Measurements from ENCODE around the gene TSPO.
A peak's percentile ranks its signal among the peaks of the same experiment; 100 is the strongest.
"Not testable (repeated sequence)": the region's sequence is repeated elsewhere in the genome, so short reads cannot be mapped to it uniquely, and the experiment has no call there.

Gene TSPO

GRCh38 chr22:43145371-43145770 lies 6.0 kb upstream of the TSPO start:
- not testable (repeated sequence) for H3K36me3 Mint-ChIP-seq (ENCODE audit: low read depth); H3K4me3 Mint-ChIP-seq; H3K27me3 Mint-ChIP-seq (ENCODE audit: low read depth); H3K9me3 Mint-ChIP-seq; H3K27ac Mint-ChIP-seq; DNase-seq (ENCODE audit: low spot score)
- H3K4me1 Mint-ChIP-seq (ENCODE audit: low read depth): peaks cover 21% of the 10 kb centered on the region

DNA sequence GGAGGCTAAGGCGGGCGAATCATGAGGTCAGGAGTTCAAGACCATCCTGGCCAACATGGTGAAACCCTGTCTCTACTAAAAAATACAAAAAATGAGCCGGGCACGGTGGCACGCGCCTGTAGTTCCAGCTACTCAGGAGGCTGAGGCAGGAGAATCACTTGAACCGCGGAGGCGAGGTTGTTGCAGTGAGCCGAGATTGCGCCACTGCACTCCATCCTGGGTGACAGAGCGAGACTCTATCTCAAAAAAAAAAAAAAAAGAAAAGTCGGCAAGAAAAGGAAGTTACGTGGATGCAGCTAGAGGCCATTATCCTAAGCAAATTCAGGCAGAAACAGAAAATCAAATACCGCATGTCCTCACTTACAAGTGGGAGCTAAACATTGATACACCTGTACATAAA lies 5.0 kb upstream of the TSPO start:
- H3K4me3 Mint-ChIP-seq; H3K27me3 Mint-ChIP-seq (ENCODE audit: low read depth); H3K9me3 Mint-ChIP-seq; H3K27ac Mint-ChIP-seq; H3K36me3 Mint-ChIP-seq (ENCODE audit: low read depth); DNase-seq (ENCODE audit: low spot score): not testable (repeated sequence)
- peaks cover 25% of the 10 kb centered on the region for H3K4me1 Mint-ChIP-seq (ENCODE audit: low read depth)

- peaks cover 25% of the 10 kb centered on the region for H3K4me1 Mint-ChIP-seq (ENCODE audit: low read depth)
- no peaks in the 10 kb centered on the region for H3K9me3 Mint-ChIP-seq
- no peak for DNase-seq (ENCODE audit: low spot score)
- H3K36me3 Mint-ChIP-seq (ENCODE audit: low read depth): no peaks in the 10 kb centered on the region
- H3K27me3 Mint-ChIP-seq (ENCODE audit: low read depth): no peaks in the 10 kb centered on the region
- H3K4me3 Mint-ChIP-seq: peak overlapping the region; percentile 75
- H3K27ac Mint-ChIP-seq: peak overlapping the region; percentile 60
These were observed 3.5 kb upstream of the TSPO start for GRCh38 chr22:43147821-43148220.

GRCh38 chr22:43148581-43148980 lies 2.8 kb upstream of the TSPO start:
- peak overlapping the region; percentile 61 for H3K4me3 Mint-ChIP-seq
- peak overlapping the region; percentile 75 for H3K27ac Mint-ChIP-seq
- peak; percentile 9 for DNase-seq (ENCODE audit: low spot score)

GRCh38 chr22:43150731-43151206 lies 590 bp upstream of the TSPO start:
- peaks cover 22% of the 10 kb centered on the region for H3K4me1 Mint-ChIP-seq (ENCODE audit: low read depth)
- no peaks in the 10 kb centered on the region for H3K36me3 Mint-ChIP-seq (ENCODE audit: low read depth)
- no peak for DNase-seq (ENCODE audit: low spot score)
- no peaks in the 10 kb centered on the region for H3K9me3 Mint-ChIP-seq
- no peaks in the 10 kb centered on the region for H3K27me3 Mint-ChIP-seq (ENCODE audit: low read depth)
- H3K4me3 Mint-ChIP-seq: peak overlapping the region; percentile 97
- H3K27ac Mint-ChIP-seq: peak overlapping the region; percentile 93

More at GRCh38 chr22:43148581-43148980, 2.8 kb upstream of the TSPO start:
- Mint-ChIP-seq H3K27me3 (ENCODE audit: low read depth) (no peaks in the 10 kb centered on the region), H3K9me3 (no peaks in the 10 kb centered on the region), H3K36me3 (ENCODE audit: low read depth) (no peaks in the 10 kb centered on the region), H3K4me1 (ENCODE audit: low read depth) (peaks cover 25% of the 10 kb centered on the region)

DNA sequence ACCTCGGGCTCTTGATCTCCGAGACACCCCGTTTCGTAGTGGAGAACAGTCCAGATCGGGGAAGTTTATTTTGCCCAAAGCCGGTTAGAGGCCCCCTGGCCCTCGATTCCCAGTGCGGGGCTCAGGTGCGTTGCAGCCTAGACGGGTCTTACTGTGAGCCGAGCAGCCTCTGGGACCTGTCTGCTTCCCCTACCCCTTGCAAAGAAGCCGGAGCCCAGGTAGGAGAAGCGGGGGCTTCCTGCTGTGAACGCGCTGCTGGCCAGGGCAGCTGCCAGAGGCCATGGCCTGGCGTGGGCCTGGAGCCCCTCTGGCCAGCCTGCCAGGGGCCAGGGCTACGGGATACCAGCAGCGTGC lies 621 bp downstream of the TSPO start:
- H3K4me3 Mint-ChIP-seq: peak overlapping the region; percentile 91
- no peaks in the 10 kb centered on the region for H3K9me3 Mint-ChIP-seq
- peaks cover 22% of the 10 kb centered on the region for H3K4me1 Mint-ChIP-seq (ENCODE audit: low read depth)
- H3K27me3 Mint-ChIP-seq (ENCODE audit: low read depth): no peaks in the 10 kb centered on the region
- peak overlapping the region; percentile 78 for H3K27ac Mint-ChIP-seq
- no peaks in the 10 kb centered on the region for H3K36me3 Mint-ChIP-seq (ENCODE audit: low read depth)
- DNase-seq (ENCODE audit: low spot score): no peak

- Mint-ChIP-seq H3K4me1 (ENCODE audit: low read depth) (peaks cover 19% of the 10 kb centered on the region), H3K27me3 (ENCODE audit: low read depth) (no peaks in the 10 kb centered on the region), H3K4me3 (peak overlapping the region; percentile 91), H3K9me3 (no peaks in the 10 kb centered on the region), H3K36me3 (ENCODE audit: low read depth) (no peaks in the 10 kb centered on the region), H3K27ac (peak overlapping the region; percentile 92)
- peak; percentile 56 for DNase-seq (ENCODE audit: low spot score)
These were observed 1.2 kb downstream of the TSPO start for GRCh38 chr22:43152357-43153071.

DNA sequence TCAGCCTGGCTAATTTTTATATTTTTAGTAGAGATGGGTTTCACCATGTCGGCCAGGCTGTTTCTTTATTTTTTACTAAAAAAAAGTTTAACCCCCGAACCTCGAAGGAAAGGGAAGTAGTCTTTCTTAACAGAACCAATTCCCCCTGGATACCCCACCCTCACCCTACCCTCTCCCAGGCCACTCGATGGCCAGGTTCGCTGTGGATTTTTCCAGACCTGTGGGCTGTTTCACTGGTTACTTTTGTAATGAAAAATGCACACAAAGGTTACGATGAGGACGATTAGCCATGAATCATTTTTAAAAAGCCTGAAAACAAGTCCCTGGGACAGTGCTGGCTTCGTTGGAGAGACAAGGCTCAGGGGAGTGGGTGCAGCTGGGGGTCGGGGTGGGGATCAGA lies 2.5 kb downstream of the TSPO start:
- H3K36me3 Mint-ChIP-seq (ENCODE audit: low read depth): no peaks in the 10 kb centered on the region
- H3K27me3 Mint-ChIP-seq (ENCODE audit: low read depth): no peaks in the 10 kb centered on the region
- DNase-seq (ENCODE audit: low spot score): no peak
- H3K27ac Mint-ChIP-seq: no peak overlapping the region
- no peak overlapping the region for H3K4me3 Mint-ChIP-seq
- H3K9me3 Mint-ChIP-seq: no peaks in the 10 kb centered on the region
- peaks cover 8% of the 10 kb centered on the region for H3K4me1 Mint-ChIP-seq (ENCODE audit: low read depth)

DNA sequence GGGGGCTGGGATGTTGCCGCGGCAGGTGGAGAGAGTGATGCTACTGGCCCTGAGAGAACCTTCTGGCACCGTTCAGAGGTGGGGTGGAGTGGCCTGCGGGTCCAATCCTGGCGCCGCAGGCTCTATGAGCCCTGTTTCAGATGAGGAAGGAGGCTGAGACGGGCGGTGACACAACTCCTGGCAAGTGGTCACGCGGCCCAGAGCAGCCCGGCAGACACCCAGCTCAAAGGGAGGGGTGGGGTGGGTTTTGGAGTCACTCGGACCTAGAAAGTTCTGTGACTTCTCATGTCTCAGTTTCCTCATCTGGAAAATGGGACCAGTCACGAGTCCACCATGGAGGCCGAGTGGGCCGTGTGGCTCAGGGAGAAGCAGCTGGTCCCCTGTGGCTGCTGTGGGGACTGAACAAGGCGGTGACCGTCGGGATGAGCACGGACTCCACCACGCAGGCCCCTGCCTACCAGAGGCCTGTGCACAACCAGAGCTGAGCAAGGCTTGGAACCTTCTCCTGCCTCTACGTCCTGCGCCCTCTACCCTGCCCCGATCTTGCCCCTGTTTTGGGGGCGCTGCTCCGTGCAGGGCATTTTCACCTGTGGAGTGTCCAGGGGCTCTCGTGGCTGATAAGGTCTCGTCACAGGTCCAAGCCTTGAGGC lies 3.7 kb downstream of the TSPO start:
- H3K9me3 Mint-ChIP-seq: no peaks in the 10 kb centered on the region
- peaks cover 7% of the 10 kb centered on the region for H3K4me1 Mint-ChIP-seq (ENCODE audit: low read depth)
- H3K27ac Mint-ChIP-seq: no peak overlapping the region
- H3K27me3 Mint-ChIP-seq (ENCODE audit: low read depth): no peaks in the 10 kb centered on the region
- DNase-seq (ENCODE audit: low spot score): no peak
- H3K36me3 Mint-ChIP-seq (ENCODE audit: low read depth): no peaks in the 10 kb centered on the region
- no peak overlapping the region for H3K4me3 Mint-ChIP-seq

GRCh38 chr22:43155789-43156188 lies 4.4 kb downstream of the TSPO start:
- no peaks in the 10 kb centered on the region for H3K9me3 Mint-ChIP-seq
- no peak for DNase-seq (ENCODE audit: low spot score)
- no peaks in the 10 kb centered on the region for H3K27me3 Mint-ChIP-seq (ENCODE audit: low read depth)
- no peaks in the 10 kb centered on the region for H3K36me3 Mint-ChIP-seq (ENCODE audit: low read depth)
- no peak overlapping the region for H3K27ac Mint-ChIP-seq
- no peak overlapping the region for H3K4me3 Mint-ChIP-seq
- peaks cover 5% of the 10 kb centered on the region for H3K4me1 Mint-ChIP-seq (ENCODE audit: low read depth)

GRCh38 chr22:43156413-43156812 lies 5.1 kb downstream of the TSPO start:
- Mint-ChIP-seq H3K27ac (no peak overlapping the region), H3K4me3 (no peak overlapping the region), H3K4me1 (ENCODE audit: low read depth) (peaks cover 2% of the 10 kb centered on the region), H3K36me3 (ENCODE audit: low read depth) (no peaks in the 10 kb centered on the region), H3K9me3 (no peaks in the 10 kb centered on the region), H3K27me3 (ENCODE audit: low read depth) (no peaks in the 10 kb centered on the region)
- DNase-seq (ENCODE audit: low spot score): no peak

- no peak overlapping the region for H3K4me3 Mint-ChIP-seq
- no peak overlapping the region for H3K27ac Mint-ChIP-seq
- peaks cover 2% of the 10 kb centered on the region for H3K36me3 Mint-ChIP-seq (ENCODE audit: low read depth)
- peaks cover under 1% of the 10 kb centered on the region for H3K4me1 Mint-ChIP-seq (ENCODE audit: low read depth)
- no peaks in the 10 kb centered on the region for H3K9me3 Mint-ChIP-seq
- no peak for DNase-seq (ENCODE audit: low spot score)
- H3K27me3 Mint-ChIP-seq (ENCODE audit: low read depth): no peaks in the 10 kb centered on the region
These were observed 6.7 kb downstream of the TSPO start for GRCh38 chr22:43157874-43158546.

GRCh38 chr22:43158778-43159483 lies 7.6 kb downstream of the TSPO start:
- Mint-ChIP-seq H3K27me3 (ENCODE audit: low read depth) (no peaks in the 10 kb centered on the region), H3K27ac (no peak overlapping the region), H3K36me3 (ENCODE audit: low read depth) (peaks cover 4% of the 10 kb centered on the region), H3K4me3 (no peak overlapping the region), H3K4me1 (ENCODE audit: low read depth) (no peaks in the 10 kb centered on the region), H3K9me3 (no peaks in the 10 kb centered on the region)
- no peak for DNase-seq (ENCODE audit: low spot score)

All from T-helper 2 cell treated with Interferon-gamma antibody and Interleukin-4, amounts not matched to agents 5 μg/mL and 100 μg/mL, for 36 hours (primary cell).